Activated naive CD4-positive, alpha-beta T cell treated with anti-CD3 and anti-CD28 coated beads, Interleukin-2, amount 50 U/mL, for 16 hours (primary cell): Measurements from ENCODE around the gene SLC25A4.
"Not testable (repeated sequence)": the region's sequence is repeated elsewhere in the genome, so short reads cannot be mapped to it uniquely, and the experiment has no call there.

Experiments used
- DNase-seq: peaks from one replicate; pipeline ENCODE4 v3.0.0-alpha.2; 2020

SLC25A4 gene

GRCh38 chr4:185186769-185187168 lies 43.7 kb downstream of the SLC25A4 start:
- DNase-seq = no peak

- DNase-seq = no peak
Measured at GRCh38 chr4:185189606-185190305, 46.7 kb downstream of the SLC25A4 start.

GRCh38 chr4:185190306-185190856 lies 47.3 kb downstream of the SLC25A4 start:
- DNase-seq = no peak

- DNase-seq = no peak
Measured at GRCh38 chr4:185192059-185192458, 49.0 kb downstream of the SLC25A4 start.

GRCh38 chr4:185194924-185195888 lies 52.1 kb downstream of the SLC25A4 start:
- DNase-seq = no peak

- DNase-seq = no peak
Measured at GRCh38 chr4:185196437-185196836, 53.4 kb downstream of the SLC25A4 start.

GRCh38 chr4:185198189-185198588 lies 55.1 kb downstream of the SLC25A4 start:
- not testable (repeated sequence) for DNase-seq
